ENCODE data around the gene COL23A1.
A peak's percentile ranks its signal among the peaks of the same experiment; 100 is the strongest.

Gene COL23A1

GRCh38 chr5:178213003-178213461 is 377.2 kb downstream of the COL23A1 start:
- TF ChIP-seq SPI1 (IDR thresholded peaks at IDR 0.05; ENCODE audit: low read depth, low read length) = no peak
- no peak for TF ChIP-seq PAX5 (IDR thresholded peaks at IDR 0.05; ENCODE audit: insufficient read depth, low read length, severe bottlenecking)
- peak; percentile 79 for TF ChIP-seq POLR2A (IDR thresholded peaks at IDR 0.05; ENCODE audit: low read depth, low read length)
- peak; percentile 10; the same call in 1 of the 2 replicates for TF ChIP-seq POU2F2 (IDR thresholded peaks at IDR 0.05; ENCODE audit: low read depth, low read length)
- no peak for TF ChIP-seq TAF1 (IDR thresholded peaks at IDR 0.05; ENCODE audit: low read depth, low read length)
- peak; percentile 71; the same call in 1 of the 2 replicates for TF ChIP-seq POLR2AphosphoS5 (IDR thresholded peaks at IDR 0.05; ENCODE audit: low read depth, low read length)
- no peak for FAIRE-seq
- DNase-seq (ENCODE audit: insufficient read length, low spot score) = no peak

DNA sequence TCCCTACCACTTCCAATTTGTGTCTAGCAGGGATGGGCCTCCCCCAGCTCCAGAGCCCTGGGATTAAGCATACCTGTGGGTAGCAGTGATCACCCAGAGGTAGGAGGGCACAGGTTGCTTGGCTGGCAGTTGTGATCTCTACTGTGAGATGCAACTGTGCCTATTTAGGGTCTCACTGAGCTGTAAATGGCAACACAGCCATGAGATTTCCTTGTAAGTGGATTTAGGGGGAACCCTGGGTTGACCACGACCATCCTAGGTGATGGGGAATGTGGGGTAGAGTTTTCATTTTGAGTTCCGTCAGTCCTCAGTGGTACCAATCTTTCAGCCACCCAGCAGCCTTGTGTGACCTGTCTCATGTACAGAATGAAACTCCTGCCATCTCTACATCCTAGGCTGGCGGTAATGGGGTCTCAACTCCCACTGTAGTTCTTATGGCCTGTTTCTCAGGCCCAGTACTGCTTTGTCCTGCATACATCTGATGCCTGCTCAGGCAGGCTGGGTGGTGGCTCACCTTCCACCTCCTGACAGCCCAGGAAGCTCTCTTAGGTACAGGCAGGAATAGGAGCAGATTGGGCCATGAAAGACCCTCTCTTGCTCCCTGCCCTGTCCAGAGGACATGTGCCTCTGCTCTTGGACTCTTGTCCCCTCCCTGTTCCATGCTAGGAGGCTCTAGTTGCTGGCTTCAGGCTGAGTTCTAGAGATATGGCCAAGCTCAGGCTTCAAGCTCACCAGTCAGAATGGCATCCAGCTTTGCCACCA is 377.8 kb downstream of the COL23A1 start:
- FAIRE-seq (no peak), DNase-seq (ENCODE audit: insufficient read length, low spot score) (no peak)
- TF ChIP-seq SPI1 (IDR thresholded peaks at IDR 0.05; ENCODE audit: low read depth, low read length) (no peak), POLR2A (IDR thresholded peaks at IDR 0.05; ENCODE audit: low read depth, low read length) (no peak; the same call in 1 of the 2 replicates), TAF1 (IDR thresholded peaks at IDR 0.05; ENCODE audit: low read depth, low read length) (0 out of 2 replicates have a peak, but pooled peaks have one; percentile 13), PAX5 (IDR thresholded peaks at IDR 0.05; ENCODE audit: insufficient read depth, low read length, severe bottlenecking) (no peak), POLR2AphosphoS5 (IDR thresholded peaks at IDR 0.05; ENCODE audit: low read depth, low read length) (peak; percentile 23; the same call in 1 of the 2 replicates), POU2F2 (IDR thresholded peaks at IDR 0.05; ENCODE audit: low read depth, low read length) (0 out of 2 replicates have a peak, but pooled peaks have one; percentile 16)

DNA sequence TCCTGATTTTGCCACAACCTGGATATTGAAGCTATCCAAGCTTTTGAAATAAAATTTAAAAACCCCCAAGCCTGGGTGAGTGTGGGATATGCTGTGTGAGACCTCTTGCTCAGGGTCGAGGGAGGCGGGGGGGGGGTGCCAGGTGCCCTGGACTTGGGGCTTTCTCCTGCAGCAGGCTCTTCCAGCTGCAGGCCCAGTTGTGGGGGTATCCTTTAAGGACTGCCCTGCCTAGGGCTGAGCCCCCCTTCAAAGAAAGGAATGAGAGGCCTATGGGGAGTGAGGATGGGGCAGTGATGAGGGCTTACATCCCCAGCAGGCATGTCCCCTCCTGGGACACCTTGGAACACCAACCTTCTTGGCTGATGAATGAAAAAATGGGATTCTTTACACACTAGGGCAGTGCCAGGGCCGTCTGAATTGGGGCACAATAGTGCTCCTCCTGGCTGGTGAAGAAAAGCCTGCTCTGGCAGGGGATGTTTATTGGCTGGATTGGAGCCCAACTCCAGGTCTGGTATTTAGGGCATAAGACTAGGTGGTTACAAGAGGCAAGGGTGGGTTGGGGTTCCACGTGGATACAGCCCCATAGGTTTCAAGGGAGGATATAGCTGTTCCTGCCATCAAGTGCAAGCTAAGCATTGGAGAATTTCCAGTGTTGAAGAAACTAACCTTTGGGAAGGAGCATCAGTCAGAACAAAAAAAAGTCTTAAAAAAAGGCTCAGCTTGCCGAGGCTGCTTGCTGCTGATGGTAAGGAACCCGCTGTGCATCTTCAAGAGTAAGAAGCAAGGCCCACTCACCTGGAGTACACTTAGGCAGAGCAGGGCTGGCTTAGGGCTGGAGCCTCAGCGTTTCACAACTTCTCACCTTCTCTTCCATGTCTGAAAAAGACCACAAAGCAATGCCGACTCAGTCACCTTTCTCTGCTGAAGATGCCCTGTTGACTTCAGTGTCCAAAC is 378.8 kb downstream of the COL23A1 start:
- TF ChIP-seq POLR2AphosphoS5 (IDR thresholded peaks at IDR 0.05; ENCODE audit: low read depth, low read length) (peak; percentile 54), POU2F2 (IDR thresholded peaks at IDR 0.05; ENCODE audit: low read depth, low read length) (0 out of 2 replicates have a peak, but pooled peaks have one; percentile 28), TAF1 (IDR thresholded peaks at IDR 0.05; ENCODE audit: low read depth, low read length) (no peak)
- FAIRE-seq = no peak
- no peak for DNase-seq (ENCODE audit: insufficient read length, low spot score)

- DNase-seq (ENCODE audit: insufficient read length, low spot score) (no peak), FAIRE-seq (no peak)
- TF ChIP-seq POLR2A (IDR thresholded peaks at IDR 0.05; ENCODE audit: low read depth, low read length) (no peak), SPI1 (IDR thresholded peaks at IDR 0.05; ENCODE audit: low read depth, low read length) (no peak), TAF1 (IDR thresholded peaks at IDR 0.05; ENCODE audit: low read depth, low read length) (no peak), PAX5 (IDR thresholded peaks at IDR 0.05; ENCODE audit: insufficient read depth, low read length, severe bottlenecking) (no peak), POLR2AphosphoS5 (IDR thresholded peaks at IDR 0.05; ENCODE audit: low read depth, low read length) (no peak)
Measured at GRCh38 chr5:178210686-178211085, 379.5 kb downstream of the COL23A1 start.

DNA sequence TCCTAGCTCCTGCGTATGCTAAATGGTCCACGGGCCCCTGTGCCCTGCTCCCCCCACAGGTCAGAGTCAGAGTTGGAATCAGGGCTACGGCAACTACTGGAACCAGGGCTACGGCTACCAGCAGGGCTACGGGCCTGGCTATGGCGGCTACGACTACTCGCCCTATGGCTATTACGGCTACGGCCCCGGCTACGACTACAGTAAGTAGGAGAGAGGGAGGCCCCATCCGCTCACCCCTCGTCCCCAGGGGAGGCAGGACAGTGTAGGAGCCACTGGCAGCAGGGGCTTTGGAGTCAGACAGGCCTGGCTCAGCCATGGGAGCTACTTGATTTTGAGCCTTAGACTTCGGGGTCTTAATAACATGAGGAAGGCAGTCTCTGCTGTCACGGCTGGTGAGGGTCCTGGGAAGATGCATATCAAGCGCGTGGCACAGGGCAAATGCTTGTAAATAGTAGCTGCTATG is 380.1 kb downstream of the COL23A1 start:
- FAIRE-seq (no peak), DNase-seq (ENCODE audit: insufficient read length, low spot score) (no peak)
- TF ChIP-seq POLR2A (IDR thresholded peaks at IDR 0.05; ENCODE audit: low read depth, low read length) (no peak), PAX5 (IDR thresholded peaks at IDR 0.05; ENCODE audit: insufficient read depth, low read length, severe bottlenecking) (no peak), SPI1 (IDR thresholded peaks at IDR 0.05; ENCODE audit: low read depth, low read length) (no peak), TAF1 (IDR thresholded peaks at IDR 0.05; ENCODE audit: low read depth, low read length) (no peak), POLR2AphosphoS5 (IDR thresholded peaks at IDR 0.05; ENCODE audit: low read depth, low read length) (peak; percentile 58)

- FAIRE-seq (no peak), DNase-seq (ENCODE audit: insufficient read length, low spot score) (no peak)
- no peak for TF ChIP-seq POLR2A (IDR thresholded peaks at IDR 0.05; ENCODE audit: low read depth, low read length)
- no peak for TF ChIP-seq POU2F2 (IDR thresholded peaks at IDR 0.05; ENCODE audit: low read depth, low read length)
- no peak for TF ChIP-seq PAX5 (IDR thresholded peaks at IDR 0.05; ENCODE audit: insufficient read depth, low read length, severe bottlenecking)
- no peak for TF ChIP-seq SPI1 (IDR thresholded peaks at IDR 0.05; ENCODE audit: low read depth, low read length)
- no peak for TF ChIP-seq TAF1 (IDR thresholded peaks at IDR 0.05; ENCODE audit: low read depth, low read length)
- TF ChIP-seq POLR2AphosphoS5 (IDR thresholded peaks at IDR 0.05; ENCODE audit: low read depth, low read length) = no peak; the same call in 1 of the 2 replicates
Measured at GRCh38 chr5:178209334-178210072, 380.7 kb downstream of the COL23A1 start.

DNA sequence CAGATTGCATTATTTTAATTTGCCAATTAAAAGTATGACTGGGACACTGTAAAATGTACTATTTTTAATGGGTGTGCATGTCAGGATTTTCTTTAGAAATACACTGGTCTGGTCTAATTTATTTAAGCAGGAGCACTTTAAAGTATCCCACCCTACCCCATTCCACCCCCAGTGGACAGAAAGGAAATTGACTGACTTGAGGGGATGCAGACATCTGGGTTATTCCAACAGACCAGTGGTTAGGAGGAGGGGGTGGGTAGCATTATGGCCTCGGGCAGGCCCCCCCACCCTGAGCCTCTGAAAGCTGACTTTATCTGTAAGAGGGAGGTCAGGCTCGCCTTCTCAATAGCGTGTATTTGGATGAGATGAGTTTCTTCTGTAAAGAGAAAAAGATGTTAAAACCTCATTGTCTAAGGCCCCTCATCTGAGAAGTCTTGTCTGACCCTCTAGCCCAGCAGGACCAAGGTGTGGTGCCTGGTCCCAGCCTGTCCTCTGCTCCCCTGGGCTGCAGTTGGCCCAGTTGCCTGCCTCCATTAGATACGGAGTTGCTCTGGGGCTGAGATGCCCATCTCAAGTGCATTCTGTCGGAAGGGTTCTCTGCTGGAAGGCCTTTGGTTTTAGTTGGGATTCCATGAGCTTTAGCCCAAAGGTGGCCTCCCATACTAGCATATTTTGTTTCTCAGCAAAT is 381.5 kb downstream of the COL23A1 start:
- no peak for DNase-seq (ENCODE audit: insufficient read length, low spot score)
- FAIRE-seq = no peak
- TF ChIP-seq TAF1 (IDR thresholded peaks at IDR 0.05; ENCODE audit: low read depth, low read length) (no peak), PAX5 (IDR thresholded peaks at IDR 0.05; ENCODE audit: insufficient read depth, low read length, severe bottlenecking) (no peak), POLR2A (IDR thresholded peaks at IDR 0.05; ENCODE audit: low read depth, low read length) (no peak), POU2F2 (IDR thresholded peaks at IDR 0.05; ENCODE audit: low read depth, low read length) (peak; percentile 46; the same call in 1 of the 2 replicates), SPI1 (IDR thresholded peaks at IDR 0.05; ENCODE audit: low read depth, low read length) (no peak), POLR2AphosphoS5 (IDR thresholded peaks at IDR 0.05; ENCODE audit: low read depth, low read length) (peak; percentile 19; the same call in 1 of the 2 replicates)

GRCh38 chr5:178207917-178208280 is 382.3 kb downstream of the COL23A1 start:
- FAIRE-seq (no peak), DNase-seq (ENCODE audit: insufficient read length, low spot score) (no peak)
- peak; percentile 39; the same call in 1 of the 2 replicates for TF ChIP-seq POLR2AphosphoS5 (IDR thresholded peaks at IDR 0.05; ENCODE audit: low read depth, low read length)
- TF ChIP-seq SPI1 (IDR thresholded peaks at IDR 0.05; ENCODE audit: low read depth, low read length) = no peak
